ENCODE results near the gene LIMCH1. TPM values are rescaled to one million over a fixed set of nuclear protein-coding genes. Genes with fewer than 3 reads are reported as not detected.

LIMCH1 gene
- total and polyA plus RNA-seq, 2 of the 8 experiments (the other 6 are each of a cell fraction or from before 2014, with no cell fraction given): 2.7 to 3.0 TPM

GRCh38 chr4:41639291-41639690 lies 101.3 kb downstream of the LIMCH1 start (continued):
- TF ChIP-seq, protein P1, sequence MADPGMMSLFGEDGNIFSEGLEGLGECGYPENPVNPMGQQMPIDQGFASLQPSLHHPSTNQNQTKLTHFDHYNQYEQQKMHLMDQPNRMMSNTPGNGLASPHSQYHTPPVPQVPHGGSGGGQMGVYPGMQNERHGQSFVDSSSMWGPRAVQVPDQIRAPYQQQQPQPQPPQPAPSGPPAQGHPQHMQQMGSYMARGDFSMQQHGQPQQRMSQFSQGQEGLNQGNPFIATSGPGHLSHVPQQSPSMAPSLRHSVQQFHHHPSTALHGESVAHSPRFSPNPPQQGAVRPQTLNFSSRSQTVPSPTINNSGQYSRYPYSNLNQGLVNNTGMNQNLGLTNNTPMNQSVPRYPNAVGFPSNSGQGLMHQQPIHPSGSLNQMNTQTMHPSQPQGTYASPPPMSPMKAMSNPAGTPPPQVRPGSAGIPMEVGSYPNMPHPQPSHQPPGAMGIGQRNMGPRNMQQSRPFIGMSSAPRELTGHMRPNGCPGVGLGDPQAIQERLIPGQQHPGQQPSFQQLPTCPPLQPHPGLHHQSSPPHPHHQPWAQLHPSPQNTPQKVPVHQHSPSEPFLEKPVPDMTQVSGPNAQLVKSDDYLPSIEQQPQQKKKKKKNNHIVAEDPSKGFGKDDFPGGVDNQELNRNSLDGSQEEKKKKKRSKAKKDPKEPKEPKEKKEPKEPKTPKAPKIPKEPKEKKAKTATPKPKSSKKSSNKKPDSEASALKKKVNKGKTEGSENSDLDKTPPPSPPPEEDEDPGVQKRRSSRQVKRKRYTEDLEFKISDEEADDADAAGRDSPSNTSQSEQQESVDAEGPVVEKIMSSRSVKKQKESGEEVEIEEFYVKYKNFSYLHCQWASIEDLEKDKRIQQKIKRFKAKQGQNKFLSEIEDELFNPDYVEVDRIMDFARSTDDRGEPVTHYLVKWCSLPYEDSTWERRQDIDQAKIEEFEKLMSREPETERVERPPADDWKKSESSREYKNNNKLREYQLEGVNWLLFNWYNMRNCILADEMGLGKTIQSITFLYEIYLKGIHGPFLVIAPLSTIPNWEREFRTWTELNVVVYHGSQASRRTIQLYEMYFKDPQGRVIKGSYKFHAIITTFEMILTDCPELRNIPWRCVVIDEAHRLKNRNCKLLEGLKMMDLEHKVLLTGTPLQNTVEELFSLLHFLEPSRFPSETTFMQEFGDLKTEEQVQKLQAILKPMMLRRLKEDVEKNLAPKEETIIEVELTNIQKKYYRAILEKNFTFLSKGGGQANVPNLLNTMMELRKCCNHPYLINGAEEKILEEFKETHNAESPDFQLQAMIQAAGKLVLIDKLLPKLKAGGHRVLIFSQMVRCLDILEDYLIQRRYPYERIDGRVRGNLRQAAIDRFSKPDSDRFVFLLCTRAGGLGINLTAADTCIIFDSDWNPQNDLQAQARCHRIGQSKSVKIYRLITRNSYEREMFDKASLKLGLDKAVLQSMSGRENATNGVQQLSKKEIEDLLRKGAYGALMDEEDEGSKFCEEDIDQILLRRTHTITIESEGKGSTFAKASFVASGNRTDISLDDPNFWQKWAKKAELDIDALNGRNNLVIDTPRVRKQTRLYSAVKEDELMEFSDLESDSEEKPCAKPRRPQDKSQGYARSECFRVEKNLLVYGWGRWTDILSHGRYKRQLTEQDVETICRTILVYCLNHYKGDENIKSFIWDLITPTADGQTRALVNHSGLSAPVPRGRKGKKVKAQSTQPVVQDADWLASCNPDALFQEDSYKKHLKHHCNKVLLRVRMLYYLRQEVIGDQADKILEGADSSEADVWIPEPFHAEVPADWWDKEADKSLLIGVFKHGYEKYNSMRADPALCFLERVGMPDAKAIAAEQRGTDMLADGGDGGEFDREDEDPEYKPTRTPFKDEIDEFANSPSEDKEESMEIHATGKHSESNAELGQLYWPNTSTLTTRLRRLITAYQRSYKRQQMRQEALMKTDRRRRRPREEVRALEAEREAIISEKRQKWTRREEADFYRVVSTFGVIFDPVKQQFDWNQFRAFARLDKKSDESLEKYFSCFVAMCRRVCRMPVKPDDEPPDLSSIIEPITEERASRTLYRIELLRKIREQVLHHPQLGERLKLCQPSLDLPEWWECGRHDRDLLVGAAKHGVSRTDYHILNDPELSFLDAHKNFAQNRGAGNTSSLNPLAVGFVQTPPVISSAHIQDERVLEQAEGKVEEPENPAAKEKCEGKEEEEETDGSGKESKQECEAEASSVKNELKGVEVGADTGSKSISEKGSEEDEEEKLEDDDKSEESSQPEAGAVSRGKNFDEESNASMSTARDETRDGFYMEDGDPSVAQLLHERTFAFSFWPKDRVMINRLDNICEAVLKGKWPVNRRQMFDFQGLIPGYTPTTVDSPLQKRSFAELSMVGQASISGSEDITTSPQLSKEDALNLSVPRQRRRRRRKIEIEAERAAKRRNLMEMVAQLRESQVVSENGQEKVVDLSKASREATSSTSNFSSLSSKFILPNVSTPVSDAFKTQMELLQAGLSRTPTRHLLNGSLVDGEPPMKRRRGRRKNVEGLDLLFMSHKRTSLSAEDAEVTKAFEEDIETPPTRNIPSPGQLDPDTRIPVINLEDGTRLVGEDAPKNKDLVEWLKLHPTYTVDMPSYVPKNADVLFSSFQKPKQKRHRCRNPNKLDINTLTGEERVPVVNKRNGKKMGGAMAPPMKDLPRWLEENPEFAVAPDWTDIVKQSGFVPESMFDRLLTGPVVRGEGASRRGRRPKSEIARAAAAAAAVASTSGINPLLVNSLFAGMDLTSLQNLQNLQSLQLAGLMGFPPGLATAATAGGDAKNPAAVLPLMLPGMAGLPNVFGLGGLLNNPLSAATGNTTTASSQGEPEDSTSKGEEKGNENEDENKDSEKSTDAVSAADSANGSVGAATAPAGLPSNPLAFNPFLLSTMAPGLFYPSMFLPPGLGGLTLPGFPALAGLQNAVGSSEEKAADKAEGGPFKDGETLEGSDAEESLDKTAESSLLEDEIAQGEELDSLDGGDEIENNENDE (IDR thresholded peaks at IDR 0.05; ENCODE audit: insufficient replicate concordance, low read length): no peak
- TF ChIP-seq EGR1 (IDR thresholded peaks at IDR 0.05; ENCODE audit: borderline replicate concordance, low read depth, low read length) (no peak), RAD21 (IDR thresholded peaks at IDR 0.05 in 1 of 2, conservative IDR thresholded peaks at IDR 0.05 in 1 of 2; ENCODE audit: low read depth in 2 of 2, low read length in 2 of 2) (no peak), KDM5A (IDR thresholded peaks at IDR 0.05; ENCODE audit: low read length) (no peak), POU5F1 (IDR thresholded peaks at IDR 0.05; ENCODE audit: low read depth, low read length) (no peak)
